Measurements from ENCODE around the gene PTGFRN.

- no peak for TF ChIP-seq CTCF (IDR thresholded peaks at IDR 0.05; ENCODE audit: low read depth, low read length, missing input control)
- TF ChIP-seq YY1 (IDR thresholded peaks at IDR 0.05), result no peak
- no peak for TF ChIP-seq REST (IDR thresholded peaks at IDR 0.05)
- no peak for TF ChIP-seq TAF1 (conservative IDR thresholded peaks at IDR 0.05)
- TF ChIP-seq EGR1 (IDR thresholded peaks at IDR 0.05; ENCODE audit: low read depth in 2 of 2), result no peak
- no peak for TF ChIP-seq ATF3 (IDR thresholded peaks at IDR 0.05)
- TF ChIP-seq SP1 (IDR thresholded peaks at IDR 0.05), result no peak
- TF ChIP-seq FOXA1 (IDR thresholded peaks at IDR 0.05), result no peak
- TF ChIP-seq, protein P1, sequence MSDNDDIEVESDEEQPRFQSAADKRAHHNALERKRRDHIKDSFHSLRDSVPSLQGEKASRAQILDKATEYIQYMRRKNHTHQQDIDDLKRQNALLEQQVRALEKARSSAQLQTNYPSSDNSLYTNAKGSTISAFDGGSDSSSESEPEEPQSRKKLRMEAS (IDR thresholded peaks at IDR 0.05), result no peak
- no peak for TF ChIP-seq GABPA (IDR thresholded peaks at IDR 0.05 in 1 of 2, conservative IDR thresholded peaks at IDR 0.05 in 1 of 2)
- no peak for TF ChIP-seq HNF4G (IDR thresholded peaks at IDR 0.05)
- no peak for TF ChIP-seq RAD21 (IDR thresholded peaks at IDR 0.05)
- no peak for TF ChIP-seq JUND (IDR thresholded peaks at IDR 0.05)
These were observed 1.5 kb downstream of the PTGFRN start for GRCh38 chr1:116911188-116911553.
